ENCODE results near the gene LRCH1. TPM values are rescaled to one million over a fixed set of nuclear protein-coding genes. Genes with fewer than 3 reads are reported as not detected.

The LRCH1 gene
- total and polyA plus RNA-seq, 2 of the 13 experiments (the other 11 are each of a cell fraction or from before 2014, with no cell fraction given), result 4.1 to 12.6 TPM

- TF ChIP-seq RNF219 (CRISPR knock-in tag; IDR thresholded peaks at IDR 0.05) (no peak), ZKSCAN8 (CRISPR knock-in tag; IDR thresholded peaks at IDR 0.05; ENCODE audit: borderline replicate concordance) (no peak), ZSCAN25 (CRISPR knock-in tag; IDR thresholded peaks at IDR 0.05) (0 out of 2 replicates have a peak, but pooled peaks have one; percentile 49), ETS1 (CRISPR knock-in tag; IDR thresholded peaks at IDR 0.05) (no peak), ZNF879 (CRISPR knock-in tag; IDR thresholded peaks at IDR 0.05) (no peak), RAD21 (CRISPR knock-in tag; IDR thresholded peaks at IDR 0.05) (no peak), NR0B2 (CRISPR knock-in tag; IDR thresholded peaks at IDR 0.05) (no peak), NFYC (CRISPR knock-in tag; IDR thresholded peaks at IDR 0.05) (no peak), PAWR (CRISPR knock-in tag; IDR thresholded peaks at IDR 0.05; ENCODE audit: borderline replicate concordance) (no peak), POGZ (CRISPR knock-in tag; IDR thresholded peaks at IDR 0.05) (no peak), HNRNPH1 (optimal IDR thresholded peaks at IDR 0.05; ENCODE audit: low read depth, low read length) (no peak), HMGXB4 (CRISPR knock-in tag; IDR thresholded peaks at IDR 0.05; ENCODE audit: borderline replicate concordance in 1 of 2, low read depth in 1 of 2) (peak in 1 of 2 experiments; percentile 48; a peak in 2 of 4 replicates), E2F2 (CRISPR knock-in tag; IDR thresholded peaks at IDR 0.05; ENCODE audit: borderline replicate concordance) (no peak), ARID2 (CRISPR knock-in tag; IDR thresholded peaks at IDR 0.05; ENCODE audit: borderline replicate concordance) (no peak), NR2F6 (IDR thresholded peaks at IDR 0.05) (no peak), NR2F6 (CRISPR knock-in tag; IDR thresholded peaks at IDR 0.05) (no peak), KAT7 (CRISPR knock-in tag; IDR thresholded peaks at IDR 0.05; ENCODE audit: borderline replicate concordance) (peak; percentile 37; the same call in 1 of the 2 replicates), SKI (IDR thresholded peaks at IDR 0.05; ENCODE audit: partially characterized antibody) (no peak), ZNF777 (CRISPR knock-in tag; IDR thresholded peaks at IDR 0.05) (no peak), ZNF569 (CRISPR knock-in tag; IDR thresholded peaks at IDR 0.05; ENCODE audit: borderline replicate concordance) (no peak), ZNF367 (CRISPR knock-in tag; IDR thresholded peaks at IDR 0.05; ENCODE audit: borderline replicate concordance) (no peak), ZNF530 (CRISPR knock-in tag; IDR thresholded peaks at IDR 0.05; ENCODE audit: low read depth) (peak; percentile 28; the same call in 1 of the 2 replicates)
Measured at GRCh38 chr13:46553886-46554858, 1.2 kb downstream of the LRCH1 start (continued).

Data from HepG2 (cell line).